SW480 (cell line): ENCODE measurements around the gene GJB4.
"Not testable (repeated sequence)": the region's sequence is repeated elsewhere in the genome, so short reads cannot be mapped to it uniquely, and the experiment has no call there.

Experiments
- DNase-seq: peaks from one replicate; pipeline ENCODE4 v3.0.0-alpha.2; 2016; ENCODE audit warnings: low spot score

The GJB4 gene

GRCh38 chr1:34746785-34747637, 12.5 kb upstream of the GJB4 start:
- DNase-seq: no peak

- no peak for DNase-seq
Observed at GRCh38 chr1:34747638-34747941, 11.9 kb upstream of the GJB4 start.

- DNase-seq: no peak
Observed at GRCh38 chr1:34749992-34750391, 9.5 kb upstream of the GJB4 start.

- no peak for DNase-seq
Observed at GRCh38 chr1:34750610-34751009, 8.9 kb upstream of the GJB4 start.

GRCh38 chr1:34753163-34753562, 6.4 kb upstream of the GJB4 start:
- DNase-seq: no peak

- no peak for DNase-seq
Observed at GRCh38 chr1:34754964-34755637, 4.4 kb upstream of the GJB4 start, which contains the start of gene GJB5. Gene GJB5 (plus strand): TSS chr1:34755047. CDS start chr1:34757331, 2,284 bp downstream.

- no peak for DNase-seq
Observed at GRCh38 chr1:34755961-34756360, 3.6 kb upstream of the GJB4 start.

- no peak for DNase-seq
Observed at GRCh38 chr1:34757386-34757785, 2.2 kb upstream of the GJB4 start.

GRCh38 chr1:34758751-34759150, 789 bp upstream of the GJB4 start:
- no peak for DNase-seq

- DNase-seq: no peak
Observed at GRCh38 chr1:34761176-34761761, 1.7 kb downstream of the GJB4 start.

GRCh38 chr1:34761776-34762307, 2.3 kb downstream of the GJB4 start:
- no peak for DNase-seq

GRCh38 chr1:34762474-34763141, 3.1 kb downstream of the GJB4 start:
- DNase-seq: peak; percentile 64

- DNase-seq: peak; percentile 94
Observed at GRCh38 chr1:34763142-34763781, 3.7 kb downstream of the GJB4 start.

GRCh38 chr1:34768856-34769255, 9.3 kb downstream of the GJB4 start:
- DNase-seq: no peak

- DNase-seq: no peak
Observed at GRCh38 chr1:34770891-34771504, 11.5 kb downstream of the GJB4 start.

GRCh38 chr1:34771573-34772371, 12.2 kb downstream of the GJB4 start:
- no peak for DNase-seq

- not testable (repeated sequence) for DNase-seq
Observed at GRCh38 chr1:34773114-34773513, 13.6 kb downstream of the GJB4 start.

GRCh38 chr1:34774957-34775356, 15.4 kb downstream of the GJB4 start:
- no peak for DNase-seq

GRCh38 chr1:34776911-34777310, 17.4 kb downstream of the GJB4 start:
- DNase-seq: no peak

- no peak for DNase-seq
Observed at GRCh38 chr1:34777519-34778321, 18.2 kb downstream of the GJB4 start.
